Inflammatory macrophage treated with lipopolysaccharide for 1 hour (primary cell): ENCODE data around the gene LRRC59.
A peak's percentile ranks its signal among the peaks of the same experiment; 100 is the strongest.

ENCODE experiments used
- DNase-seq, 2 donors: peaks; one replicate each; pipeline ENCODE4 v3.0.0-alpha.2; 2020 to 2022

The LRRC59 gene

GRCh38 chr17:50360486-50361115 is 36.7 kb downstream of the LRRC59 start:
- DNase-seq: no peak

GRCh38 chr17:50359998-50360461 is 37.3 kb downstream of the LRRC59 start:
- no peak for DNase-seq

GRCh38 chr17:50359005-50359699 is 38.2 kb downstream of the LRRC59 start:
- no peak for DNase-seq

- DNase-seq: no peak
These were observed 39.1 kb downstream of the LRRC59 start for GRCh38 chr17:50358177-50358576.

GRCh38 chr17:50356892-50357510 is 40.3 kb downstream of the LRRC59 start:
- DNase-seq: no peak

GRCh38 chr17:50356418-50356817 is 40.9 kb downstream of the LRRC59 start:
- DNase-seq: no peak

GRCh38 chr17:50355701-50356341 is 41.5 kb downstream of the LRRC59 start:
- DNase-seq: no peak

- DNase-seq: no peak
These were observed 42.0 kb downstream of the LRRC59 start for GRCh38 chr17:50355336-50355700.

GRCh38 chr17:50354776-50355175 is 42.5 kb downstream of the LRRC59 start:
- no peak for DNase-seq

- DNase-seq: no peak
These were observed 43.1 kb downstream of the LRRC59 start for GRCh38 chr17:50354198-50354597.

GRCh38 chr17:50353600-50354195 is 43.6 kb downstream of the LRRC59 start:
- DNase-seq: no peak

GRCh38 chr17:50352693-50353599 is 44.4 kb downstream of the LRRC59 start:
- no peak for DNase-seq

GRCh38 chr17:50352072-50352692 is 45.1 kb downstream of the LRRC59 start:
- no peak for DNase-seq

GRCh38 chr17:50350733-50351132 is 46.6 kb downstream of the LRRC59 start:
- DNase-seq: no peak

GRCh38 chr17:50349243-50349600 is 48.1 kb downstream of the LRRC59 start:
- no peak for DNase-seq

GRCh38 chr17:50348522-50349242 is 48.6 kb downstream of the LRRC59 start:
- DNase-seq: no peak

- DNase-seq: no peak
These were observed 49.4 kb downstream of the LRRC59 start for GRCh38 chr17:50347894-50348291.

GRCh38 chr17:50347117-50347893 is 50.0 kb downstream of the LRRC59 start:
- peak in 1 of 2 donors; percentile 6 for DNase-seq

- DNase-seq: peak; percentile 10 to 15
These were observed 50.8 kb downstream of the LRRC59 start for GRCh38 chr17:50346313-50347116.
